Uterus (tissue), 4 donors: ENCODE results near the gene PSTPIP1. TPM values are rescaled to one million over a fixed set of nuclear protein-coding genes. Genes with fewer than 3 reads are reported as not detected.

Source experiments
- DNase-seq, 2 donors: peaks; one replicate each; pipeline ENCODE4 v3.0.0-alpha.2; 2019 to 2020
- H3K27ac ChIP-seq, 2 donors: fragments of 200-600 bp; sonication (generic); 1 replicate in 1 of 2; 2 replicates in 1 of 2; pipeline ENCODE4 v1.5.1; 2016 to 2018
- H3K27me3 ChIP-seq, 2 donors: fragments of 200-600 bp; sonication (generic); one replicate each; pipeline ENCODE4 v1.5.1; 2018 to 2019; ENCODE audit warnings: control low read depth in 1 of 2
- H3K36me3 ChIP-seq, 2 donors: fragments of 200-600 bp; sonication (generic); one replicate each; pipeline ENCODE4 v1.5.1; 2019; ENCODE audit warnings: control low read depth in 1 of 2
- H3K4me1 ChIP-seq, 2 donors: fragments of 200-600 bp; sonication (generic); one replicate each; pipeline ENCODE4 v1.5.1; 2018 to 2019; ENCODE audit warnings: control low read depth in 1 of 2
- H3K4me3 ChIP-seq, 2 donors: fragments of 200-600 bp; sonication (generic); 1 replicate in 1 of 2; 2 replicates in 1 of 2; pipeline ENCODE4 v1.5.1; 2018 to 2019; ENCODE audit warnings: mild to moderate bottlenecking in 1 of 2
- H3K9me3 ChIP-seq, 2 donors: fragments of 200-600 bp; sonication (generic); one replicate each; pipeline ENCODE4 v1.5.1; 2019; ENCODE audit warnings: control low read depth in 1 of 2
- POLR2A ChIP-seq, 2 donors: fragments of 450-650 bp; IDR thresholded peaks; one replicate each; pipeline ENCODE4 v1.6.1; 2016; ENCODE audit warnings: antibody characterized with exemption in 2 of 2, mild to moderate bottlenecking in 1 of 2, moderate library complexity in 1 of 2
- intact Hi-C: fragments of 100-400 bp; cut with DNase I; formaldehyde crosslinking; loops from one replicate; pipeline ENCODE4 v1.15.1; 2023; ENCODE audit warnings: low total_unique reads
- total RNA-seq, 4 donors: library from RNA; depleted of rRNA in 3 of 4; stranded (reverse); fragments of >200 nt in 3 of 4; gene quantifications; one replicate each; pipeline versions ENCODE4 v1.1.0 to v1.2.4, GENCODE V29; 2014 to 2023
- TF ChIP-seq, protein P1 (sequence below), 4 experiments: fragments of 200-600 bp in 2 of 4; fragments of 450-650 bp in 2 of 4; sonication (generic) in 2 of 4; IDR thresholded peaks; one replicate each; pipeline ENCODE4 v1.5.1; 2016 to 2019; ENCODE audit warnings: antibody characterized with exemption in 4 of 4, mild to moderate bottlenecking in 2 of 4, moderate library complexity in 1 of 4
- donor health status: DM: yes; HTN: yes; CAD: no.

Gene PSTPIP1
- total RNA-seq, 4 donors from 2014 or later = 1.3 to 10.0 (median 4.7) TPM; not detected in 1

- H3K4me3 ChIP-seq = no peak overlapping the region
- no peak for DNase-seq
- no peaks in the 10 kb centered on the region for H3K9me3 ChIP-seq
- H3K27me3 ChIP-seq = no peaks in the 10 kb centered on the region
- no peak for TF ChIP-seq POLR2A (IDR thresholded peaks at IDR 0.05)
- TF ChIP-seq, protein P1, sequence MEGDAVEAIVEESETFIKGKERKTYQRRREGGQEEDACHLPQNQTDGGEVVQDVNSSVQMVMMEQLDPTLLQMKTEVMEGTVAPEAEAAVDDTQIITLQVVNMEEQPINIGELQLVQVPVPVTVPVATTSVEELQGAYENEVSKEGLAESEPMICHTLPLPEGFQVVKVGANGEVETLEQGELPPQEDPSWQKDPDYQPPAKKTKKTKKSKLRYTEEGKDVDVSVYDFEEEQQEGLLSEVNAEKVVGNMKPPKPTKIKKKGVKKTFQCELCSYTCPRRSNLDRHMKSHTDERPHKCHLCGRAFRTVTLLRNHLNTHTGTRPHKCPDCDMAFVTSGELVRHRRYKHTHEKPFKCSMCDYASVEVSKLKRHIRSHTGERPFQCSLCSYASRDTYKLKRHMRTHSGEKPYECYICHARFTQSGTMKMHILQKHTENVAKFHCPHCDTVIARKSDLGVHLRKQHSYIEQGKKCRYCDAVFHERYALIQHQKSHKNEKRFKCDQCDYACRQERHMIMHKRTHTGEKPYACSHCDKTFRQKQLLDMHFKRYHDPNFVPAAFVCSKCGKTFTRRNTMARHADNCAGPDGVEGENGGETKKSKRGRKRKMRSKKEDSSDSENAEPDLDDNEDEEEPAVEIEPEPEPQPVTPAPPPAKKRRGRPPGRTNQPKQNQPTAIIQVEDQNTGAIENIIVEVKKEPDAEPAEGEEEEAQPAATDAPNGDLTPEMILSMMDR (IDR thresholded peaks at IDR 0.05) = no peak
- no peaks in the 10 kb centered on the region for H3K36me3 ChIP-seq
- no peaks in the 10 kb centered on the region for H3K4me1 ChIP-seq
- intact Hi-C loops = no loop called here
- no peak overlapping the region for H3K27ac ChIP-seq
Measured at GRCh38 chr15:77035584-77035983, 40.7 kb downstream of the PSTPIP1 start.

DNA sequence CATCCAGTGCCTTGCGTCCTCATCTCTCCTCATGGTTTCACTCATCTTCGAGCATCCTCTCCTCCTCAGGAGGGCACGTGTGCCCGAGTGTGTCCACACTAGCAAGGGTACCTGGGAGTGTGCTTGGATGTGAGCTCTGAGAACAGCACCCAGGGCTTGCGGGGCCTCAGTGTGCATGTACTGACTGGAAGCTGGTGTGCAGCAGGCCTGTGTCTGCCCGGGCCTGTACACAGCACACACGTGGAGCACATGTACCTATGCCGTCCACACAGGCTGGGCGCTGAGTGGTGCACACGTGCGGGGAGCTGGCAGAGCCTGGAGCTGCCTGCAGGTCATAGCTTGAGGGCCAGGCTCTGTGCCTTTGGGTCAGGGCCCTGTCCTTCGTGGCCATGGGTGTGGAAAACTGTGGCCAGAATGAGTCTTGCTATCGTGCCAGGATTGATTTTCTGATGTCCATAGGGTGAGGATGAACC, 41.1 kb downstream of the PSTPIP1 start:
- no peak overlapping the region for H3K27ac ChIP-seq
- H3K36me3 ChIP-seq = no peaks in the 10 kb centered on the region
- H3K4me3 ChIP-seq = no peak overlapping the region
- H3K4me1 ChIP-seq = no peaks in the 10 kb centered on the region
- H3K9me3 ChIP-seq = no peaks in the 10 kb centered on the region
- TF ChIP-seq POLR2A (IDR thresholded peaks at IDR 0.05) = no peak
- TF ChIP-seq, protein P1 (IDR thresholded peaks at IDR 0.05) = no peak
- H3K27me3 ChIP-seq = no peaks in the 10 kb centered on the region
- DNase-seq = no peak
- intact Hi-C loops = no loop called here

DNA sequence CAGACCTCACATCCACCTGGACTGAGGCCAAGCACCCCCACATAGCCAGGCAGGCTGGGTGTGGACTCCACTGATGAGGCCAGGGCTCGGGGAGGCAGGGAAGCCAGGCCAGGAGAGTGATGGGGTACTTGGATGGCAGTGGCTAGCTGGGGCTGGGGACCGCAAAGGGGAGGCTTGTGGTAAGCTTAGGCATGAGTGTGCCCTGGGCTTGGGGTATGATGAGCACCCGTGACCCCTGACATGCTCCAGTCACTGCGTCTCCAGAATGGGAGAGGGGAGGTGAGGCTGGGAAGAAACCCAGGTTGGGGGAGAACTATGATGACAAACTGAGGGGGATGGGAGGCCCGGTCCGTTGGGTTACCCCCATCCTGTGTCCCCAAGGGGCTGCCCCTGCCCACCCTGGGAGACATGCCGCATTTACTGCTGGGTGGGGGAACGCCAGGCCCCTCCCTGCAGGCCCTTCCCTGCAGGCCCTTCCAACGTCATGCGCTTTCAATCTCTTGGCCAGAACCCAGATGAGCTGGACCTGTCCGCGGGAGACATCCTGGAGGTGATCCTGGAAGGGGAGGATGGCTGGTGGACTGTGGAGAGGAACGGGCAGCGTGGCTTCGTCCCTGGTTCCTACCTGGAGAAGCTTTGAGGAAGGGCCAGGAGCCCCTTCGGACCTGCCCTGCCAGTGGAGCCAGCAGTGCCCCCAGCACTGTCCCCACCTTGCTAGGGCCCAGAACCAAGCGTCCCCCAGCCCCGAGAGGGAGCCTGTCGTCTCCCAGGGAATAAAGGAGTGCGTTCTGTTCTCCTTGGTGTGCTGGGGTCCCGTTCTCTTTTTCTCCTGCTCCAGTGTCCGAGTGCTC, 41.8 kb downstream of the PSTPIP1 start:
- Histone ChIP-seq H3K27me3 (no peaks in the 10 kb centered on the region), H3K9me3 (no peaks in the 10 kb centered on the region), H3K36me3 (no peaks in the 10 kb centered on the region), H3K27ac (no peak overlapping the region), H3K4me3 (no peak overlapping the region), H3K4me1 (no peaks in the 10 kb centered on the region)
- TF ChIP-seq POLR2A (IDR thresholded peaks at IDR 0.05) = no peak
- TF ChIP-seq, protein P1 (IDR thresholded peaks at IDR 0.05) = no peak
- intact Hi-C loops = no loop called here
- peak; percentile 10 to 16 for DNase-seq

DNA sequence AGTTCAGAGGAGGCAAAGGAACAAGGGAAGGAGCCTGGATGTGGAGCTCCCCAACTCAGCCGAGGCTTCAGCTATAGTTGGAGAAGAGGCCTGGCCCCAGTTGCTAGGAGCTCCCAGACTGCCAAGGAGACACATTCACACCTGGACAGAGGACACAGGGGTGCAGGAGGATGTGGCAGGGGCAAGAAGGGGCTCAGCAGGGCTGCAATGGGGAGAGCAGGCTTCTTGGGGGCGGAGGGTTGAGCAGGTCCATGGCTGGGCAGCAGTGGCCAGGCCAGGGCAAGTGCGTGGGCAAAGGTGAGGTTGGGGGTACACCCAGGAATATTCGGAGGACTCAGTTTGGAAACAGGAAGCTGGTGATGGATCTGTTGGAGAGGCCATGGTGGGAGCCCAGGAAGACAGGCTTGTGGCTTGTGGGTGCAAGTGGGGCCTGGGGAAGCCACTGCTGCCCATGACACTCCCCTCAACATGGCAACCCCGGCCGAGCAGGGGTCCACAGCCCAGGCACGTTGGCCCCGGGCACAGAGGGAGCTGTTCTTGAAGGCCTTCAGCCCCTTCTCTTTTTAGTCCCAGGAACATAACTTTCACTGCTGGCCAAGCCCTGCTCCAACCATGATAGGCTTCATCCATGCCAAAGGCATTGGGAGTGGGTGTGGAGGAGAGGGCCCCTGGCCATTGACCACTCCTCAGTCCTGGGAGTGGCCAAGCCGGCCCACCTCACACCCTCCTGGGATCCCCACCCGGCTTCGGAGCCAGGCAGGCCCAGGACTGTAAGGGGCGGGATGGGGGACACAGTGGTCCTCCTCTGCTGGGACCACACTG, 42.7 kb downstream of the PSTPIP1 start:
- Histone ChIP-seq H3K27ac (no peak overlapping the region), H3K36me3 (no peaks in the 10 kb centered on the region), H3K9me3 (no peaks in the 10 kb centered on the region), H3K4me3 (no peak overlapping the region), H3K4me1 (no peaks in the 10 kb centered on the region), H3K27me3 (no peaks in the 10 kb centered on the region)
- TF ChIP-seq, protein P1 (IDR thresholded peaks at IDR 0.05) = no peak
- TF ChIP-seq POLR2A (IDR thresholded peaks at IDR 0.05) = no peak
- peak in 1 of 2 donors; percentile 13 for DNase-seq
- intact Hi-C loops = no loop called here
